ENCODE measurements around the gene ZNF23. TPM values are rescaled to one million over a fixed set of nuclear protein-coding genes. Genes with fewer than 3 reads are reported as not detected.

ZNF23 gene
- total and polyA plus RNA-seq, 10 of the 15 experiments (the other 5 are each of a cell fraction or from before 2014, with no cell fraction given): 3.6 to 11.5 (median 8.7) TPM

DNA sequence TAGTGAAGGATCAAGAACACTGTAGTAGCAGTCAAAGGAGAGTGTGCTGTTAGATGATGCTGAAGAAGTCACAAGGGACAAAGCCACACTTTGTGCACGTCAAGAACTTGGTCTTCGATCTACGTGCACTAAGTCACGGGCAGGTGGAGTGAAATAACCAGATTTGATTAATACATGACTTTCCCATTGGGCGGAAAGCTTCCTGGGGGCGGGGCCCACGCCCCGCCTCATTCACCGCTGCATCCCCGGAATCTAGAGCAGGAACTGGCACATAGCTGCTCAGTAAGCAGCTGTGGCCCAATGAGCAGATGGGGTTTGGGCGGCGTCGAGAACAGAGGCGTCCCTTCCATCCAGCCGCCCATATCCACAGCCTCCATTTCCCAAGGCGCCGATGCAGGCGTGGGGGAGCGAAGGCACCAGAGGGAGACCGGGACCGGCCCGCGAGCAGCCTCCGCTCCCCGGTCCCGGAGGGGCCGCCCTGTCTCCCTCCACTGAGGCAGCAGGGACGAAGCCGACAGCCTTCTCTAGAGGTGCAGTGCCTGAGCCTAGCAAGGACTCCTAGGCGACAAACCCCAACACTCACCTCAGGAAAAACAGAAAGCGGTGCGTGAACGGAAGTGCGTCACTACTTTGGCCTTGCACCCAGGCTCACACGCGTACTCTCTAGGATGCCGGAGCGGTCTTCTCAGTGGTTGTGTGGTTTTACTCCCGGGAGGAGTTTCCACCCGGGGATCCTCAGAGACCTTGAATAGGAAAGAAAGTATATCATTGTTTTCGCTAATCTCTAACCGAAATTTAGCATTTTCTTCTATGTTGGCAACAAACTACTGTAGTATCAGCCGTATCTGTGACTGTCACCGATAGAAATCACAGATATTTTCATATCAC is 22.2 kb upstream of the ZNF23 start (continued):
- TF ChIP-seq HDGF (IDR thresholded peaks at IDR 0.05) (peak; percentile 76; the same call in 1 of the 2 replicates), TCF3 (IDR thresholded peaks at IDR 0.05; ENCODE audit: borderline replicate concordance, insufficient read depth, low read depth, low read length) (peak; percentile 37; the same call in 1 of the 2 replicates), ASH2L (IDR thresholded peaks at IDR 0.05; ENCODE audit: borderline replicate concordance, low read depth) (peak; percentile 63; the same call in 1 of the 2 replicates), CREB1 (IDR thresholded peaks at IDR 0.05; ENCODE audit: low read depth) (peak; percentile 94), NFXL1 (IDR thresholded peaks at IDR 0.05; ENCODE audit: borderline replicate concordance) (no peak), SMARCA5 (IDR thresholded peaks at IDR 0.05) (no peak; the same call in 1 of the 2 replicates), PAX5 (IDR thresholded peaks at IDR 0.05; ENCODE audit: borderline replicate concordance, low read depth, low read length) (peak; percentile 65; the same call in 1 of the 2 replicates), SRF (IDR thresholded peaks at IDR 0.05; ENCODE audit: low read depth in 2 of 2, low read length in 2 of 2) (no peak), YY1 (IDR thresholded peaks at IDR 0.05; ENCODE audit: low read depth, low read length) (peak; percentile 69; the same call in 1 of the 2 replicates), BCL11A (IDR thresholded peaks at IDR 0.05; ENCODE audit: low read depth, low read length) (no peak), KDM1A (IDR thresholded peaks at IDR 0.05; ENCODE audit: borderline replicate concordance) (no peak), MYC (IDR thresholded peaks at IDR 0.05; ENCODE audit: insufficient read depth, insufficient read length, insufficient replicate concordance, low read length, severe bottlenecking) (no peak), EP300 (IDR thresholded peaks at IDR 0.05; ENCODE audit: borderline replicate concordance in 1 of 2, control insufficient read depth in 1 of 2, low read depth in 2 of 2, low read length in 2 of 2) (no peak), IKZF2 (IDR thresholded peaks at IDR 0.05) (peak; percentile 83), CHD2 (IDR thresholded peaks at IDR 0.05; ENCODE audit: borderline replicate concordance, low read depth, low read length) (peak; percentile 18; the same call in 1 of the 2 replicates), TAF1 (IDR thresholded peaks at IDR 0.05; ENCODE audit: borderline replicate concordance, low read depth, low read length) (peak; percentile 55; the same call in 1 of the 2 replicates)
- TF ChIP-seq, protein P1, sequence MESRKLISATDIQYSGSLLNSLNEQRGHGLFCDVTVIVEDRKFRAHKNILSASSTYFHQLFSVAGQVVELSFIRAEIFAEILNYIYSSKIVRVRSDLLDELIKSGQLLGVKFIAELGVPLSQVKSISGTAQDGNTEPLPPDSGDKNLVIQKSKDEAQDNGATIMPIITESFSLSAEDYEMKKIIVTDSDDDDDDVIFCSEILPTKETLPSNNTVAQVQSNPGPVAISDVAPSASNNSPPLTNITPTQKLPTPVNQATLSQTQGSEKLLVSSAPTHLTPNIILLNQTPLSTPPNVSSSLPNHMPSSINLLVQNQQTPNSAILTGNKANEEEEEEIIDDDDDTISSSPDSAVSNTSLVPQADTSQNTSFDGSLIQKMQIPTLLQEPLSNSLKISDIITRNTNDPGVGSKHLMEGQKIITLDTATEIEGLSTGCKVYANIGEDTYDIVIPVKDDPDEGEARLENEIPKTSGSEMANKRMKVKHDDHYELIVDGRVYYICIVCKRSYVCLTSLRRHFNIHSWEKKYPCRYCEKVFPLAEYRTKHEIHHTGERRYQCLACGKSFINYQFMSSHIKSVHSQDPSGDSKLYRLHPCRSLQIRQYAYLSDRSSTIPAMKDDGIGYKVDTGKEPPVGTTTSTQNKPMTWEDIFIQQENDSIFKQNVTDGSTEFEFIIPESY (IDR thresholded peaks at IDR 0.05): no peak
- TF ChIP-seq, protein P2, sequence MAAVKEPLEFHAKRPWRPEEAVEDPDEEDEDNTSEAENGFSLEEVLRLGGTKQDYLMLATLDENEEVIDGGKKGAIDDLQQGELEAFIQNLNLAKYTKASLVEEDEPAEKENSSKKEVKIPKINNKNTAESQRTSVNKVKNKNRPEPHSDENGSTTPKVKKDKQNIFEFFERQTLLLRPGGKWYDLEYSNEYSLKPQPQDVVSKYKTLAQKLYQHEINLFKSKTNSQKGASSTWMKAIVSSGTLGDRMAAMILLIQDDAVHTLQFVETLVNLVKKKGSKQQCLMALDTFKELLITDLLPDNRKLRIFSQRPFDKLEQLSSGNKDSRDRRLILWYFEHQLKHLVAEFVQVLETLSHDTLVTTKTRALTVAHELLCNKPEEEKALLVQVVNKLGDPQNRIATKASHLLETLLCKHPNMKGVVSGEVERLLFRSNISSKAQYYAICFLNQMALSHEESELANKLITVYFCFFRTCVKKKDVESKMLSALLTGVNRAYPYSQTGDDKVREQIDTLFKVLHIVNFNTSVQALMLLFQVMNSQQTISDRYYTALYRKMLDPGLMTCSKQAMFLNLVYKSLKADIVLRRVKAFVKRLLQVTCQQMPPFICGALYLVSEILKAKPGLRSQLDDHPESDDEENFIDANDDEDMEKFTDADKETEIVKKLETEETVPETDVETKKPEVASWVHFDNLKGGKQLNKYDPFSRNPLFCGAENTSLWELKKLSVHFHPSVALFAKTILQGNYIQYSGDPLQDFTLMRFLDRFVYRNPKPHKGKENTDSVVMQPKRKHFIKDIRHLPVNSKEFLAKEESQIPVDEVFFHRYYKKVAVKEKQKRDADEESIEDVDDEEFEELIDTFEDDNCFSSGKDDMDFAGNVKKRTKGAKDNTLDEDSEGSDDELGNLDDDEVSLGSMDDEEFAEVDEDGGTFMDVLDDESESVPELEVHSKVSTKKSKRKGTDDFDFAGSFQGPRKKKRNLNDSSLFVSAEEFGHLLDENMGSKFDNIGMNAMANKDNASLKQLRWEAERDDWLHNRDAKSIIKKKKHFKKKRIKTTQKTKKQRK (IDR thresholded peaks at IDR 0.05; ENCODE audit: low read depth, low read length): no peak
- TF ChIP-seq, protein P3, sequence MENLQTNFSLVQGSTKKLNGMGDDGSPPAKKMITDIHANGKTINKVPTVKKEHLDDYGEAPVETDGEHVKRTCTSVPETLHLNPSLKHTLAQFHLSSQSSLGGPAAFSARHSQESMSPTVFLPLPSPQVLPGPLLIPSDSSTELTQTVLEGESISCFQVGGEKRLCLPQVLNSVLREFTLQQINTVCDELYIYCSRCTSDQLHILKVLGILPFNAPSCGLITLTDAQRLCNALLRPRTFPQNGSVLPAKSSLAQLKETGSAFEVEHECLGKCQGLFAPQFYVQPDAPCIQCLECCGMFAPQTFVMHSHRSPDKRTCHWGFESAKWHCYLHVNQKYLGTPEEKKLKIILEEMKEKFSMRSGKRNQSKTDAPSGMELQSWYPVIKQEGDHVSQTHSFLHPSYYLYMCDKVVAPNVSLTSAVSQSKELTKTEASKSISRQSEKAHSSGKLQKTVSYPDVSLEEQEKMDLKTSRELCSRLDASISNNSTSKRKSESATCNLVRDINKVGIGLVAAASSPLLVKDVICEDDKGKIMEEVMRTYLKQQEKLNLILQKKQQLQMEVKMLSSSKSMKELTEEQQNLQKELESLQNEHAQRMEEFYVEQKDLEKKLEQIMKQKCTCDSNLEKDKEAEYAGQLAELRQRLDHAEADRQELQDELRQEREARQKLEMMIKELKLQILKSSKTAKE (IDR thresholded peaks at IDR 0.05; ENCODE audit: low read depth, poor library complexity, severe bottlenecking): peak; percentile 54
- TF ChIP-seq, protein P4, sequence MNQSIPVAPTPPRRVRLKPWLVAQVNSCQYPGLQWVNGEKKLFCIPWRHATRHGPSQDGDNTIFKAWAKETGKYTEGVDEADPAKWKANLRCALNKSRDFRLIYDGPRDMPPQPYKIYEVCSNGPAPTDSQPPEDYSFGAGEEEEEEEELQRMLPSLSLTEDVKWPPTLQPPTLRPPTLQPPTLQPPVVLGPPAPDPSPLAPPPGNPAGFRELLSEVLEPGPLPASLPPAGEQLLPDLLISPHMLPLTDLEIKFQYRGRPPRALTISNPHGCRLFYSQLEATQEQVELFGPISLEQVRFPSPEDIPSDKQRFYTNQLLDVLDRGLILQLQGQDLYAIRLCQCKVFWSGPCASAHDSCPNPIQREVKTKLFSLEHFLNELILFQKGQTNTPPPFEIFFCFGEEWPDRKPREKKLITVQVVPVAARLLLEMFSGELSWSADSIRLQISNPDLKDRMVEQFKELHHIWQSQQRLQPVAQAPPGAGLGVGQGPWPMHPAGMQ (IDR thresholded peaks at IDR 0.05; ENCODE audit: borderline replicate concordance): peak; percentile 62; the same call in 1 of the 2 replicates

Measured in GM12878 (cell line).